ENCODE data around the gene RIPK3. TPM values are rescaled to one million over a fixed set of nuclear protein-coding genes. Genes with fewer than 3 reads are reported as not detected.

RIPK3 gene
- total and polyA plus RNA-seq, 5 donors = 2.9 to 7.0 (median 6.1) TPM

Other genes starting within 250 kb of the RIPK3 start
Only the 30 nearest of the 33 such genes appear.
- gene NRL, start 225.0 kb downstream of the RIPK3 start, total RNA-seq = 1 to 10 TPM in 3 of 4 donors, under 1 TPM in 1; 0.79 to 2.9 (median 2.4) TPM
- 2.6 TPM for gene NRL, start 225.0 kb downstream of the RIPK3 start, polyA plus RNA-seq
- gene FITM1, start 209.3 kb downstream of the RIPK3 start, total RNA-seq = 100 to 1,000 TPM in 3 of 4 donors, 10 to 100 TPM in 1; 87.4 to 178 (median 134) TPM
- 224 TPM for gene FITM1, start 209.3 kb downstream of the RIPK3 start, polyA plus RNA-seq
- 100 to 1,000 TPM in 3 of 4 donors, 10 to 100 TPM in 1; 99.8 to 112 (median 103) TPM for gene PSME1, start 203.8 kb downstream of the RIPK3 start, total RNA-seq
- gene PSME1, start 203.8 kb downstream of the RIPK3 start, polyA plus RNA-seq = 141 TPM
- gene EMC9, start 198.4 kb downstream of the RIPK3 start, total RNA-seq = 10 to 100 TPM; 17.2 to 18.9 (median 18.1) TPM
- 21.2 TPM for gene EMC9, start 198.4 kb downstream of the RIPK3 start, polyA plus RNA-seq
- gene PSME2, start 193.4 kb downstream of the RIPK3 start, total RNA-seq = 10 to 100 TPM; 62.7 to 90.6 (median 67.6) TPM
- gene PSME2, start 193.4 kb downstream of the RIPK3 start, polyA plus RNA-seq = 102 TPM
- 10 to 100 TPM; 29.2 to 48.4 (median 42.6) TPM for gene RNF31, start 192.5 kb downstream of the RIPK3 start, total RNA-seq
- gene RNF31, start 192.5 kb downstream of the RIPK3 start, polyA plus RNA-seq = 27.6 TPM
- 100 to 1,000 TPM in 1 of 4 donors, 10 to 100 TPM in 3; 47.5 to 103 (median 59.0) TPM for gene IRF9, start 178.7 kb downstream of the RIPK3 start, total RNA-seq
- 44.5 TPM for gene IRF9, start 178.7 kb downstream of the RIPK3 start, polyA plus RNA-seq
- 1 to 10 TPM; 1.9 to 5.8 (median 3.2) TPM for gene REC8, start 167.9 kb downstream of the RIPK3 start, total RNA-seq
- gene REC8, start 167.9 kb downstream of the RIPK3 start, polyA plus RNA-seq = 4.1 TPM
- 10 to 100 TPM; 10.2 to 22.5 (median 12.1) TPM for gene IPO4, start 151.2 kb downstream of the RIPK3 start, total RNA-seq
- gene IPO4, start 151.2 kb downstream of the RIPK3 start, polyA plus RNA-seq = 4.1 TPM
- gene TM9SF1, start 144.6 kb downstream of the RIPK3 start, total RNA-seq = 10 to 100 TPM; 26.4 to 37.6 (median 30.4) TPM
- gene TM9SF1, start 144.6 kb downstream of the RIPK3 start, polyA plus RNA-seq = 14.8 TPM
- gene TSSK4, start 134.3 kb downstream of the RIPK3 start, total RNA-seq = under 1 TPM in 2 of 4 donors, not detected in 2; 0.18 to 0.37 TPM
- gene TSSK4, start 134.3 kb downstream of the RIPK3 start, polyA plus RNA-seq = not detected
- gene CHMP4A, start 126.5 kb downstream of the RIPK3 start, total RNA-seq = 10 to 100 TPM; 35.2 to 49.3 (median 39.5) TPM
- gene CHMP4A, start 126.5 kb downstream of the RIPK3 start, polyA plus RNA-seq = 56.3 TPM
- 10 to 100 TPM; 15.7 to 21.8 (median 18.8) TPM for gene MDP1, start 123.9 kb downstream of the RIPK3 start, total RNA-seq
- 26.8 TPM for gene MDP1, start 123.9 kb downstream of the RIPK3 start, polyA plus RNA-seq
- 100 to 1,000 TPM; 167 to 190 (median 183) TPM for gene NEDD8, start 107.6 kb downstream of the RIPK3 start, total RNA-seq
- gene NEDD8, start 107.6 kb downstream of the RIPK3 start, polyA plus RNA-seq = 302 TPM
- 10 to 100 TPM; 32.4 to 45.4 (median 34.6) TPM for gene GMPR2, start 107.1 kb downstream of the RIPK3 start, total RNA-seq
- 30.3 TPM for gene GMPR2, start 107.1 kb downstream of the RIPK3 start, polyA plus RNA-seq
- 10 to 100 TPM; 38.9 to 45.9 (median 45.3) TPM for gene TINF2, start 97.4 kb downstream of the RIPK3 start, total RNA-seq
- 23.0 TPM for gene TINF2, start 97.4 kb downstream of the RIPK3 start, polyA plus RNA-seq
- gene TGM1, start 76.8 kb downstream of the RIPK3 start, total RNA-seq = 1 to 10 TPM in 1 of 4 donors, under 1 TPM in 3; 0.36 to 2.0 (median 0.58) TPM
- gene TGM1, start 76.8 kb downstream of the RIPK3 start, polyA plus RNA-seq = 0.16 TPM
- gene RABGGTA, start 68.4 kb downstream of the RIPK3 start, total RNA-seq = 10 to 100 TPM; 18.1 to 21.4 (median 20.8) TPM
- gene RABGGTA, start 68.4 kb downstream of the RIPK3 start, polyA plus RNA-seq = 20.7 TPM
- 10 to 100 TPM in 2 of 4 donors, 1 to 10 TPM in 2; 5.9 to 12.0 (median 10.4) TPM for gene DHRS1, start 40.2 kb downstream of the RIPK3 start, total RNA-seq
- gene DHRS1, start 40.2 kb downstream of the RIPK3 start, polyA plus RNA-seq = 7.2 TPM
- gene NOP9, start 40.1 kb downstream of the RIPK3 start, total RNA-seq = 10 to 100 TPM; 19.2 to 20.3 (median 19.6) TPM
- 9.6 TPM for gene NOP9, start 40.1 kb downstream of the RIPK3 start, polyA plus RNA-seq
- gene CIDEB, start 32.0 kb downstream of the RIPK3 start, total RNA-seq = 1 to 10 TPM; 5.8 to 8.5 (median 6.9) TPM
- 3.6 TPM for gene CIDEB, start 32.0 kb downstream of the RIPK3 start, polyA plus RNA-seq
- gene LTB4R2, start 29.9 kb downstream of the RIPK3 start, total RNA-seq = 1 to 10 TPM; 1.2 to 2.1 (median 1.4) TPM
- gene LTB4R2, start 29.9 kb downstream of the RIPK3 start, polyA plus RNA-seq = 0.66 TPM
- 1 to 10 TPM; 2.2 to 3.1 (median 2.4) TPM for gene LTB4R, start 28.5 kb downstream of the RIPK3 start, total RNA-seq
- 1.6 TPM for gene LTB4R, start 28.5 kb downstream of the RIPK3 start, polyA plus RNA-seq
- 10 to 100 TPM; 24.1 to 45.3 (median 32.8) TPM for gene ADCY4, start 4.9 kb downstream of the RIPK3 start, total RNA-seq
- 33.4 TPM for gene ADCY4, start 4.9 kb downstream of the RIPK3 start, polyA plus RNA-seq
- gene NFATC4, start 28.2 kb upstream of the RIPK3 start, total RNA-seq = 10 to 100 TPM; 15.7 to 40.0 (median 31.0) TPM
- gene NFATC4, start 28.2 kb upstream of the RIPK3 start, polyA plus RNA-seq = 25.8 TPM
- 10 to 100 TPM in 2 of 4 donors, 1 to 10 TPM in 2; 9.3 to 12.0 (median 10.5) TPM for gene NYNRIN, start 59.0 kb upstream of the RIPK3 start, total RNA-seq
- gene NYNRIN, start 59.0 kb upstream of the RIPK3 start, polyA plus RNA-seq = 5.1 TPM
- 1 to 10 TPM; 1.6 to 3.1 (median 2.7) TPM for gene CBLN3, start 89.7 kb upstream of the RIPK3 start, total RNA-seq
- 1.3 TPM for gene CBLN3, start 89.7 kb upstream of the RIPK3 start, polyA plus RNA-seq
- 10 to 100 TPM; 23.4 to 27.7 (median 26.0) TPM for gene KHNYN, start 90.0 kb upstream of the RIPK3 start, total RNA-seq
- 19.1 TPM for gene KHNYN, start 90.0 kb upstream of the RIPK3 start, polyA plus RNA-seq
- 100 to 1,000 TPM in 1 of 4 donors, 10 to 100 TPM in 3; 74.6 to 101 (median 94.4) TPM for gene SDR39U1, start 102.8 kb upstream of the RIPK3 start, total RNA-seq
- 128 TPM for gene SDR39U1, start 102.8 kb upstream of the RIPK3 start, polyA plus RNA-seq
- gene CMA1, start 168.3 kb upstream of the RIPK3 start, total RNA-seq = under 1 TPM in 1 of 4 donors, not detected in 3; 0.76 TPM
- gene CMA1, start 168.3 kb upstream of the RIPK3 start, polyA plus RNA-seq = not detected

All from right cardiac atrium (tissue), 5 donors.